ENCODE data around the gene ARHGAP15.

The ARHGAP15 gene

DNA sequence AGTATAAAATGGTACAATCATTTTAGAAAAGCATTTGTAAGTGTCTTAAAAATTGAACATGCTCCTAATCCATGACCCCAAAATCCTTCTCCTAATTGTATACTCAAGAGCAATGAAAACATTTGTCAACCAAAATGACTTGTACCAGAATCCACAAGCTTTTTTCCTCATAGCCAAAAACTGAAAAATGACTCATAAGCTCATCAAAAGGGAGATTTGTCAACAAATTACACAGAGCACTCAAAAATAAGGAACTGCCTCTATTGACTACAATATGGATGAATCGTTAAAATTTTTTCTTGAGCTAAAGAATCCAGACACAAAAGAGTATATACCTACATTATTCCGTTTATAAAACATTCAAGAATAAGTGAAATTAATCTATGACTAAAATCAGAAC, 544.8 kb downstream of the ARHGAP15 start:
- Histone ChIP-seq H3K36me3 (ENCODE audit: insufficient read depth, low read length) (peaks cover 10% of the 10 kb centered on the region), H3K9me3 (ENCODE audit: low read length) (no peaks in the 10 kb centered on the region), H2AFZ (ENCODE audit: low read length) (no peak overlapping the region), H3K27me3 (ENCODE audit: insufficient read depth, low read length) (no peaks in the 10 kb centered on the region), H4K20me1 (ENCODE audit: insufficient read depth, low read length) (no peaks in the 10 kb centered on the region), H3K9me2 (ENCODE audit: low read depth, low read length) (no peaks in the 10 kb centered on the region), H3K27ac (ENCODE audit: low read depth, low read length, poor library complexity, severe bottlenecking) (no peak overlapping the region), H3K4me1 (ENCODE audit: insufficient read depth, low read length, severe bottlenecking) (no peaks in the 10 kb centered on the region), H3K9ac (ENCODE audit: low read length) (no peak overlapping the region), H3K4me2 (ENCODE audit: low read length) (no peak overlapping the region), H3K79me2 (ENCODE audit: insufficient read depth, low read length) (no peaks in the 10 kb centered on the region), H3F3A (ENCODE audit: insufficient read depth, low read length) (no peaks in the 10 kb centered on the region), H3K4me3 (ENCODE audit: low read depth, low read length, poor library complexity, severe bottlenecking) (no peak overlapping the region)
- TF ChIP-seq, protein P1, sequence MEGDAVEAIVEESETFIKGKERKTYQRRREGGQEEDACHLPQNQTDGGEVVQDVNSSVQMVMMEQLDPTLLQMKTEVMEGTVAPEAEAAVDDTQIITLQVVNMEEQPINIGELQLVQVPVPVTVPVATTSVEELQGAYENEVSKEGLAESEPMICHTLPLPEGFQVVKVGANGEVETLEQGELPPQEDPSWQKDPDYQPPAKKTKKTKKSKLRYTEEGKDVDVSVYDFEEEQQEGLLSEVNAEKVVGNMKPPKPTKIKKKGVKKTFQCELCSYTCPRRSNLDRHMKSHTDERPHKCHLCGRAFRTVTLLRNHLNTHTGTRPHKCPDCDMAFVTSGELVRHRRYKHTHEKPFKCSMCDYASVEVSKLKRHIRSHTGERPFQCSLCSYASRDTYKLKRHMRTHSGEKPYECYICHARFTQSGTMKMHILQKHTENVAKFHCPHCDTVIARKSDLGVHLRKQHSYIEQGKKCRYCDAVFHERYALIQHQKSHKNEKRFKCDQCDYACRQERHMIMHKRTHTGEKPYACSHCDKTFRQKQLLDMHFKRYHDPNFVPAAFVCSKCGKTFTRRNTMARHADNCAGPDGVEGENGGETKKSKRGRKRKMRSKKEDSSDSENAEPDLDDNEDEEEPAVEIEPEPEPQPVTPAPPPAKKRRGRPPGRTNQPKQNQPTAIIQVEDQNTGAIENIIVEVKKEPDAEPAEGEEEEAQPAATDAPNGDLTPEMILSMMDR (IDR thresholded peaks at IDR 0.05; ENCODE audit: low read length) = no peak
- no peak for TF ChIP-seq EZH2 (IDR thresholded peaks at IDR 0.05; ENCODE audit: borderline replicate concordance, low read length)

DNA sequence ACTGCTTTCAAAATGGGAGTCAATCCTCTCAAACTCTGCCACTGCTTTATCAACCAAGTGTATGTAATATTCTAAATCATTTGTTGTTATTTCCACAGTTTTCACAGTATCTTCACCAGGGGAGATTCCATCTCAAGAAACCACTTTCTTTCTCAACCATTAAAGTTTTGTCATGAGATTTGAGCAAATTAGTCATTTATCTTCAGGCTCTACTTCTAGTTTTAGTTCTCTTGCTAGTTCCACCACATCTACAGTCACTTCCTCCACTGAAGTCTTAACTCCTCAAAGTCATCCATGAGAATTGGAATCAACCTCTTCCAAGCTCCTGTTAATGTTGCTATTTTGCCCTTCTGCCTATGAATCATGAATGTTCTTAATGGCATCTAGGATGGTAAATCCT, 545.8 kb downstream of the ARHGAP15 start:
- Histone ChIP-seq H3K4me1 (ENCODE audit: insufficient read depth, low read length, severe bottlenecking) (no peaks in the 10 kb centered on the region), H4K20me1 (ENCODE audit: insufficient read depth, low read length) (no peaks in the 10 kb centered on the region), H3K4me2 (ENCODE audit: low read length) (no peak overlapping the region), H3K4me3 (ENCODE audit: low read depth, low read length, poor library complexity, severe bottlenecking) (no peak overlapping the region), H3K9ac (ENCODE audit: low read length) (no peak overlapping the region), H3K9me2 (ENCODE audit: low read depth, low read length) (no peaks in the 10 kb centered on the region), H3K36me3 (ENCODE audit: insufficient read depth, low read length) (peaks cover 10% of the 10 kb centered on the region), H3K27me3 (ENCODE audit: insufficient read depth, low read length) (no peaks in the 10 kb centered on the region), H3K27ac (ENCODE audit: low read depth, low read length, poor library complexity, severe bottlenecking) (no peak overlapping the region), H2AFZ (ENCODE audit: low read length) (no peak overlapping the region), H3K9me3 (ENCODE audit: low read length) (no peaks in the 10 kb centered on the region), H3F3A (ENCODE audit: insufficient read depth, low read length) (no peaks in the 10 kb centered on the region), H3K79me2 (ENCODE audit: insufficient read depth, low read length) (no peaks in the 10 kb centered on the region)
- TF ChIP-seq, protein P1 (IDR thresholded peaks at IDR 0.05; ENCODE audit: low read length) = no peak
- TF ChIP-seq EZH2 (IDR thresholded peaks at IDR 0.05; ENCODE audit: borderline replicate concordance, low read length) = no peak

DNA sequence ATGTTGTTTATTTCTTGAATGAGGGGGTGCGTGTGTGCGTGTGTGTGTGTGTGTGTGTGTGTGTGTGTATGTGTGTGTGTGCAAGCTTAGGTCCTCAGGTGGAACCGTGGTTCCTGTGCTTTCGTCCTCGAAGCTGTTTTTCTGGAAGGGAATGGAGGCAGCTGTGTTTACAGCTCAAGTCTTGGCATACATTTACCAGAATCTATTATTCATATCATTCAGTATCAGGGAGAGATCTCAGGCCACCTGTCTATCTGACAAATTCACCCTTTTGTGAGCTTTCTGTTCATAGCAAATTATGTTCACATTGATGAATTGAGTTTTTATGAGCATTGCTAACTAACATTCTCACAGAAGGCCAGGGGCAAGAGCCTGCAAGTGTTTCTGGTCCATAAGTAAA, 550.4 kb downstream of the ARHGAP15 start:
- Histone ChIP-seq H3K9ac (ENCODE audit: low read length) (no peak overlapping the region), H3K27ac (ENCODE audit: low read depth, low read length, poor library complexity, severe bottlenecking) (no peak overlapping the region), H3K9me2 (ENCODE audit: low read depth, low read length) (no peaks in the 10 kb centered on the region), H3K27me3 (ENCODE audit: insufficient read depth, low read length) (no peaks in the 10 kb centered on the region), H3K36me3 (ENCODE audit: insufficient read depth, low read length) (peaks cover 4% of the 10 kb centered on the region), H3K79me2 (ENCODE audit: insufficient read depth, low read length) (no peaks in the 10 kb centered on the region), H3K4me2 (ENCODE audit: low read length) (no peak overlapping the region), H2AFZ (ENCODE audit: low read length) (no peak overlapping the region), H3K4me3 (ENCODE audit: low read depth, low read length, poor library complexity, severe bottlenecking) (no peak overlapping the region), H3F3A (ENCODE audit: insufficient read depth, low read length) (no peaks in the 10 kb centered on the region), H4K20me1 (ENCODE audit: insufficient read depth, low read length) (no peaks in the 10 kb centered on the region), H3K9me3 (ENCODE audit: low read length) (no peaks in the 10 kb centered on the region), H3K4me1 (ENCODE audit: insufficient read depth, low read length, severe bottlenecking) (no peaks in the 10 kb centered on the region)
- TF ChIP-seq, protein P1 (IDR thresholded peaks at IDR 0.05; ENCODE audit: low read length) = no peak
- TF ChIP-seq EZH2 (IDR thresholded peaks at IDR 0.05; ENCODE audit: borderline replicate concordance, low read length) = no peak
